ENCODE results near the gene ZMAT2.

The ZMAT2 gene

DNA sequence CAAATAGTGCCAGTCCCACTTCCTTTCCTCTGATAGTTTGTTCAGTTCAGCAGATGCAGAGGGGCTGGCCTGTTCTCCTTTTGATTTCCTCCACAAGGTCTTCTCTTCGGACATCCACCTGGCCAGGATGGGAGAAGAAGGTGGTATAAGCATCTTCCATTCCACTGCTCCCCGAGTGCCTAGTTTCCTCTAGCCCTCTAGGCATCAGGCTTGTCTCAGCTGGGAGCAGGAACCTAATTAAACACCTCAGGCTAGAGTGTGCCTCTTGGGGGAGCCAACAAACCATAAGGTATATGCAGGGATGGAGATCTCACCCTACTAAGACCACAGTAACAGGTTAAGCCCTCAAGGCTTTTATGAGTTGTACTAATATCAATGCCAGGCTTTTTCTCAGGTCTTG, 26.0 kb upstream of the ZMAT2 start:
- TF ChIP-seq ZNF707 (tag by site-specific recombination; IDR thresholded peaks at IDR 0.05): no peak
- ChIA-PET CTCF (interaction anchor here (1.0 kb wide), 1 partner anchor 48 kb away, joined by 3 read pairs; no protein-coding TSS in a partner anchor), POLR2A (interaction anchor here (1.2 to 1.4 kb wide), 2 partner anchors 17 to 27 kb away, joined by 10 to 11 read pairs; partner anchors contain the start of genes HARS1, HARS2, IK and NDUFA2)
- H3K36me3 ChIP-seq (ENCODE audit: control insufficient read depth in 2 of 2, insufficient read depth in 1 of 2, low read length in 2 of 2): peaks cover 23 to 93% of the 10 kb centered on the region in 2 experiments; a peak in 2 of 3 replicates
- no peaks in the 10 kb centered on the region for H3K9me3 ChIP-seq (ENCODE audit: control insufficient read depth, insufficient read depth, low read depth, low read length)
- no peaks in the 10 kb centered on the region for H3K4me1 ChIP-seq (ENCODE audit: control insufficient read depth, insufficient read depth, low read length)
- H3K27ac ChIP-seq (ENCODE audit: extremely low read depth, low read depth, low read length): no peak overlapping the region
- H3K4me3 ChIP-seq (ENCODE audit: low read depth, low read length): no peak overlapping the region

DNA sequence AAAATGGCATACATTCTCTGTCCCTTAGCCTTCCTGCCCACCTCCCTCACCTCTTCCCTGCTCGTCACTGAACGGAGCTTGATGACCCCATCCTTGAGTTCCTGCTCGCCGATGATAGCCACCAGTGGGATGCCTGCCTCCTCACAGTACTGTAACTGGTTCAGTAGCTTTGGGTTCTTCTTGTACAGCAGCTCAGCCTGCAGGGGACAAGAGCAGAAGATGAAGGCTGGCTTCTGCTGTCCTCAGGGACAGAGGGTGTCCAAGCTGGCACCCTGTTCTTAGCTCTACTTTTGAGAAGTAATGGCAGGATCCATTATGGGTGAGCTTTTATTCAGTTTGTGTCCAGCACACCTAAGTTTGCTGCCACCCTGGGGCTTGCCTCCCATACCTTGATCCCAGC, 25.6 kb upstream of the ZMAT2 start:
- POLR2A ChIA-PET: interaction anchor here (0.9 to 1.4 kb wide), 4 partner anchors 17 to 36 kb away, joined by 3 to 11 read pairs (median 8); partner anchors contain the start of genes HARS1, HARS2, IK and NDUFA2
- Histone ChIP-seq H3K36me3 (ENCODE audit: control insufficient read depth in 2 of 2, insufficient read depth in 1 of 2, low read length in 2 of 2) (peaks cover 20 to 93% of the 10 kb centered on the region in 2 experiments; a peak in 2 of 3 replicates), H3K27ac (ENCODE audit: extremely low read depth, low read depth, low read length) (no peak overlapping the region), H3K4me3 (ENCODE audit: low read depth, low read length) (no peak overlapping the region), H3K4me1 (ENCODE audit: control insufficient read depth, insufficient read depth, low read length) (no peaks in the 10 kb centered on the region), H3K9me3 (ENCODE audit: control insufficient read depth, insufficient read depth, low read depth, low read length) (no peaks in the 10 kb centered on the region)
- TF ChIP-seq SETDB1 (IDR thresholded peaks at IDR 0.05; ENCODE audit: insufficient read length, low read length) (no peak), ZNF155 (tag by site-specific recombination; IDR thresholded peaks at IDR 0.05) (no peak), ZNF354C (tag by site-specific recombination; IDR thresholded peaks at IDR 0.05; ENCODE audit: borderline replicate concordance, low read depth) (no peak), ZNF768 (tag by site-specific recombination; IDR thresholded peaks at IDR 0.05) (no peak), ZEB2 (tag by site-specific recombination; IDR thresholded peaks at IDR 0.05) (no peak), ZNF530 (tag by site-specific recombination; IDR thresholded peaks at IDR 0.05; ENCODE audit: low read depth) (no peak), ZSCAN5A (tag by site-specific recombination; IDR thresholded peaks at IDR 0.05) (no peak), BCL11A (tag by site-specific recombination; IDR thresholded peaks at IDR 0.05; ENCODE audit: low read depth) (no peak)
- TF ChIP-seq, protein P1, sequence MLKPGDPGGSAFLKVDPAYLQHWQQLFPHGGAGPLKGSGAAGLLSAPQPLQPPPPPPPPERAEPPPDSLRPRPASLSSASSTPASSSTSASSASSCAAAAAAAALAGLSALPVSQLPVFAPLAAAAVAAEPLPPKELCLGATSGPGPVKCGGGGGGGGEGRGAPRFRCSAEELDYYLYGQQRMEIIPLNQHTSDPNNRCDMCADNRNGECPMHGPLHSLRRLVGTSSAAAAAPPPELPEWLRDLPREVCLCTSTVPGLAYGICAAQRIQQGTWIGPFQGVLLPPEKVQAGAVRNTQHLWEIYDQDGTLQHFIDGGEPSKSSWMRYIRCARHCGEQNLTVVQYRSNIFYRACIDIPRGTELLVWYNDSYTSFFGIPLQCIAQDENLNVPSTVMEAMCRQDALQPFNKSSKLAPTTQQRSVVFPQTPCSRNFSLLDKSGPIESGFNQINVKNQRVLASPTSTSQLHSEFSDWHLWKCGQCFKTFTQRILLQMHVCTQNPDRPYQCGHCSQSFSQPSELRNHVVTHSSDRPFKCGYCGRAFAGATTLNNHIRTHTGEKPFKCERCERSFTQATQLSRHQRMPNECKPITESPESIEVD (tag by site-specific recombination; IDR thresholded peaks at IDR 0.05): no peak
- TF ChIP-seq, protein P2, sequence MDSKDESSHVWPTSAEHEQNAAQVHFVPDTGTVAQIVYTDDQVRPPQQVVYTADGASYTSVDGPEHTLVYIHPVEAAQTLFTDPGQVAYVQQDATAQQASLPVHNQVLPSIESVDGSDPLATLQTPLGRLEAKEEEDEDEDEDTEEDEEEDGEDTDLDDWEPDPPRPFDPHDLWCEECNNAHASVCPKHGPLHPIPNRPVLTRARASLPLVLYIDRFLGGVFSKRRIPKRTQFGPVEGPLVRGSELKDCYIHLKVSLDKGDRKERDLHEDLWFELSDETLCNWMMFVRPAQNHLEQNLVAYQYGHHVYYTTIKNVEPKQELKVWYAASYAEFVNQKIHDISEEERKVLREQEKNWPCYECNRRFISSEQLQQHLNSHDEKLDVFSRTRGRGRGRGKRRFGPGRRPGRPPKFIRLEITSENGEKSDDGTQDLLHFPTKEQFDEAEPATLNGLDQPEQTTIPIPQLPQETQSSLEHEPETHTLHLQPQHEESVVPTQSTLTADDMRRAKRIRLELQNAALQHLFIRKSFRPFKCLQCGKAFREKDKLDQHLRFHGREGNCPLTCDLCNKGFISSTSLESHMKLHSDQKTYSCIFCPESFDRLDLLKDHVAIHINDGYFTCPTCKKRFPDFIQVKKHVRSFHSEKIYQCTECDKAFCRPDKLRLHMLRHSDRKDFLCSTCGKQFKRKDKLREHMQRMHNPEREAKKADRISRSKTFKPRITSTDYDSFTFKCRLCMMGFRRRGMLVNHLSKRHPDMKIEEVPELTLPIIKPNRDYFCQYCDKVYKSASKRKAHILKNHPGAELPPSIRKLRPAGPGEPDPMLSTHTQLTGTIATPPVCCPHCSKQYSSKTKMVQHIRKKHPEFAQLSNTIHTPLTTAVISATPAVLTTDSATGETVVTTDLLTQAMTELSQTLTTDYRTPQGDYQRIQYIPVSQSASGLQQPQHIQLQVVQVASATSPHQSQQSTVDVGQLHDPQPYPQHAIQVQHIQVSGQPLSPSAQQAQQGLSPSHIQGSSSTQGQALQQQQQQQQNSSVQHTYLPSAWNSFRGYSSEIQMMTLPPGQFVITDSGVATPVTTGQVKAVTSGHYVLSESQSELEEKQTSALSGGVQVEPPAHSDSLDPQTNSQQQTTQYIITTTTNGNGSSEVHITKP (tag by site-specific recombination; IDR thresholded peaks at IDR 0.05): no peak
- CTCF ChIA-PET: interaction anchor here (0.6 kb wide), 1 partner anchor 44 kb away, joined by 4 read pairs; no protein-coding TSS in a partner anchor

DNA sequence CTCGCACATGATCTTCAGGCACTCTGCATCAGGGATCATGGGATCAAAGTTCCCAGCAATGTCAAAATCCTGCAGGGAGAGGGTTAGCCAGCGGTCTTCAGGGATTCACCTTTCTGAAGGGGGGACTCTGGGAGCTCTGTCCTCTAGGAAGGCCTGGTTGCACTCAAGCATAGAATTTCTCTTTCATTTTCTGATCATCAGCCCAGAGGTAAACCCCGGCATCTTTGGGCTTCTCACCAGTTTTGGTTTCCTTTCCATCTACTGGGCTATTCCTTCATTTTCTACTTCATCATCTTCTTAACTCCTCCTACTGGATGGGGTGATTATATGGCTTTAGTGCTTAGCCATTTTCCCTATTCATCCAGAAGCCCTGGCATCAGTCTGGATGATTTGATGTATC, 22.3 kb upstream of the ZMAT2 start:
- ChIA-PET CTCF (no interaction called here), POLR2A (interaction anchor here (3.5 kb wide), 1 partner anchor 13 kb away, joined by 19 read pairs; the partner anchor contains the start of genes HARS1 and HARS2)
- H3K4me1 ChIP-seq (ENCODE audit: control insufficient read depth, insufficient read depth, low read length): no peaks in the 10 kb centered on the region
- no peak overlapping the region for H3K27ac ChIP-seq (ENCODE audit: extremely low read depth, low read depth, low read length)
- H3K9me3 ChIP-seq (ENCODE audit: control insufficient read depth, insufficient read depth, low read depth, low read length): no peaks in the 10 kb centered on the region
- no peak overlapping the region for H3K4me3 ChIP-seq (ENCODE audit: low read depth, low read length)
- peaks cover 35 to 91% of the 10 kb centered on the region in 2 experiments; a peak in 2 of 3 replicates for H3K36me3 ChIP-seq (ENCODE audit: control insufficient read depth in 2 of 2, insufficient read depth in 1 of 2, low read length in 2 of 2)
- TF ChIP-seq ZNF629 (tag by site-specific recombination; IDR thresholded peaks at IDR 0.05) (no peak), ZNF747 (tag by site-specific recombination; IDR thresholded peaks at IDR 0.05) (no peak), ZFHX2 (tag by site-specific recombination; conservative IDR thresholded peaks at IDR 0.05) (no peak), SETDB1 (IDR thresholded peaks at IDR 0.05; ENCODE audit: insufficient read length, low read length) (no peak), YY1 (tag by site-specific recombination; IDR thresholded peaks at IDR 0.05) (no peak), ZNF366 (tag by site-specific recombination; conservative IDR thresholded peaks at IDR 0.05) (no peak), PATZ1 (tag by site-specific recombination; IDR thresholded peaks at IDR 0.05) (no peak), ZNF146 (tag by site-specific recombination; IDR thresholded peaks at IDR 0.05) (no peak), ZBTB21 (tag by site-specific recombination; IDR thresholded peaks at IDR 0.05) (no peak), ZSCAN30 (tag by site-specific recombination; IDR thresholded peaks at IDR 0.05) (no peak)
- TF ChIP-seq, protein P3, sequence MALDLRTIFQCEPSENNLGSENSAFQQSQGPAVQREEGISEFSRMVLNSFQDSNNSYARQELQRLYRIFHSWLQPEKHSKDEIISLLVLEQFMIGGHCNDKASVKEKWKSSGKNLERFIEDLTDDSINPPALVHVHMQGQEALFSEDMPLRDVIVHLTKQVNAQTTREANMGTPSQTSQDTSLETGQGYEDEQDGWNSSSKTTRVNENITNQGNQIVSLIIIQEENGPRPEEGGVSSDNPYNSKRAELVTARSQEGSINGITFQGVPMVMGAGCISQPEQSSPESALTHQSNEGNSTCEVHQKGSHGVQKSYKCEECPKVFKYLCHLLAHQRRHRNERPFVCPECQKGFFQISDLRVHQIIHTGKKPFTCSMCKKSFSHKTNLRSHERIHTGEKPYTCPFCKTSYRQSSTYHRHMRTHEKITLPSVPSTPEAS (tag by site-specific recombination; IDR thresholded peaks at IDR 0.05): no peak

All from HEK293 (cell line).